Heart left ventricle (tissue), 13 donors: ENCODE data around the gene RTTN.

Source experiments
- CTCF ChIP-seq, 12 donors: fragments of 200-600 bp; sonication (generic) in 4 of 12; IDR thresholded peaks; one replicate each; pipeline versions ENCODE4 v1.5.0 to v1.8.0; 2018 to 2022; ENCODE audit warnings: antibody characterized with exemption in 12 of 12, mild to moderate bottlenecking in 5 of 12
- POLR2A ChIP-seq, 2 donors: fragments of 450-650 bp; IDR thresholded peaks; one replicate each; pipeline ENCODE4 v1.6.1; 2017; ENCODE audit warnings: antibody characterized with exemption in 2 of 2, mild to moderate bottlenecking in 2 of 2, moderate library complexity in 2 of 2
- donor health status: ischemic (EF 13 %, LVEDD 7.1; RV severe dilation, severe dysfunction).
- donor health status: DM: no; HTN: yes; CAD: no.
- donor health status: DM: no; HTN: no; CAD: no.
- donor health status: ischemic (EF 25% LVEDD 6.9; RV normal size, moderate dysfunction).
- donor health status: ischemic (EF 25% LVEDD 5.7; RV mildly dilated, moderate dysfunction).
- donor health status: ischemic (EF 35%, LVEDD 5.7; RV mildly dilated, moderate dysfunction).
- donor health status: nonischemic (EF 11% LVEDD 7.7; RV severe dilation, severe dysfunction).
- donor health status: DM: yes; HTN: yes; CAD: no.
- donor health status: PGD.
- donor health status: ischemic (EF 29% LVEDD 5.4; RV normal size, mild dysfunction).
- donor health status: nonischemic (EF 23%, LVEDD 6.1; RV moderate dilation, normal function).

- peak; percentile 60 to 87 (median 78) for TF ChIP-seq CTCF (IDR thresholded peaks at IDR 0.05)
- no peak for TF ChIP-seq POLR2A (IDR thresholded peaks at IDR 0.05)
Measured at GRCh38 chr18:70195852-70196434, 9.5 kb downstream of the RTTN start.
